ENCODE measurements around the gene LGR6.

GRCh38 chr1:202225131-202225530 lies 31.5 kb downstream of the LGR6 start:
- TF ChIP-seq CTCF (IDR thresholded peaks at IDR 0.05; ENCODE audit: poor library complexity, severe bottlenecking) (no peak), RAD21 (conservative IDR thresholded peaks at IDR 0.05) (no peak), POLR2AphosphoS5 (IDR thresholded peaks at IDR 0.05) (no peak), REST (IDR thresholded peaks at IDR 0.05; ENCODE audit: borderline replicate concordance) (no peak), EP300 (conservative IDR thresholded peaks at IDR 0.05; ENCODE audit: poor library complexity, severe bottlenecking) (no peak), MXI1 (conservative IDR thresholded peaks at IDR 0.05; ENCODE audit: poor library complexity, severe bottlenecking) (no peak)
